HG02642 (cell line): ENCODE results near the gene KCNK4.

Source experiments
- ATAC-seq: cut with Tn5 transposase; IDR thresholded peaks from one replicate; pipeline ENCODE4 v1.9.1; 2021; ENCODE audit warnings: mild to moderate bottlenecking; ENCODE audit not compliant: unreplicated experiment, poor library complexity

Gene KCNK4

DNA sequence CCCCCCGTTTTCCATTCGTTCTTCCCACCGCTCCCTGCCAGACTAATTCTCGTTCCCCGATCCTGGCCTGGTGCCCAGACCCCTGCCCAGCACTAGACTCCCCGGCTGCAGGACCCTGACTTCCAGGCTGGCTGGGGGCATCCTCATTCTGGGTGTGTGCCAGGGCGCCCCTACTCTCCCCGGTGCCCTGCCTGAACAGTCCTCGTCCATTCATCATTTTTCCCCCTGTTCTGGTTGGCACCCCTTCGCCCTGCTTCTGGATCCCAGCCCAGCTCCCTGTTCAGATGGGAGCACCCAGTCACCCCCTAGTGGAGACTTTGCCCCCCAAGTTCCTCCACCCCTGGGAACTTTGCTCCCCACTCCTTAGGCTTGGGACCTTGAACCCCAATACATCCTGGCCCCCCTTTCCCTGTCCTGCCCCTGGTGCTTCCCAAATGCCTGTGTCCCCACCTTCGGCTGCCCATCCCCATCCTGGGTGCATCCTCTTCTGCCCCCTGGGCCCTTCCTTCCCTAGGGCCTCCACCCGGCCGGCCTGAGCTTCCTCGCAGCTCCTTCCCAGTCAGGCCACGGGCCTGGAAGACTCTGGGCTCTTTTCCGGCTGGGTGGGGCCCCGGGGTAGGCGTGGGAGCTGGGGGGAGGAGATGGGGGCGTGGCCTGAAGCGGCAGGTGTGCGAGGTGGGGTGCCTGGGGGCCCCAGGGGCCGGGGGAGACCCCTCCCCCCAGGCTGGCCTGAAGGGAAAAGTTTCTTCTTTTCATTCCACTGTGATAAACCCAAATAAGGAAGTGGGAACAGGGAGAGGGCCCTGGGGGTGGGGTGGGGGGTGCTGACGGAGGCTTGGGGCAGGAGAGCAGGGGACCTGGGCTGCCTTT lies 38.9 kb upstream of the KCNK4 start:
- no peak for ATAC-seq

DNA sequence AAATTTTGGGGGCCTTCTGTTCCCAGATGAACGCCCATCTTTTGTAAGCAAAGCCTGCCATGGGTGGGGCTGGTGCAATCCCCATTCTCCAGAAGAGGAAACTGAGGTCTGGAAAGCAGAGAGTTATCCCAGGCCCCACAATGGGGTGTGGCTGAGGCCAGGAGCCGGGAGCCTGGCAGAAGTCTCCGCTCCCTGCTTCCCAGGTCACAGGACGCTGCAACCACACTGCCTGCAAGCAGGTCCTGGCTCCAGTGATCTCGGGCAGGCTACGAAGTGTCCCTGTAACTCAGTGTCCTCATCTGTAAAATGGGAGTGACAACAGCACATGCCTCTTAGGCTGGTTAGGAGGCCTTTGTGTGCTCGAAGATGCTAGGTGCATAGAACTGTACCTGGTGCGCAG lies 38.1 kb upstream of the KCNK4 start:
- ATAC-seq: no peak

DNA sequence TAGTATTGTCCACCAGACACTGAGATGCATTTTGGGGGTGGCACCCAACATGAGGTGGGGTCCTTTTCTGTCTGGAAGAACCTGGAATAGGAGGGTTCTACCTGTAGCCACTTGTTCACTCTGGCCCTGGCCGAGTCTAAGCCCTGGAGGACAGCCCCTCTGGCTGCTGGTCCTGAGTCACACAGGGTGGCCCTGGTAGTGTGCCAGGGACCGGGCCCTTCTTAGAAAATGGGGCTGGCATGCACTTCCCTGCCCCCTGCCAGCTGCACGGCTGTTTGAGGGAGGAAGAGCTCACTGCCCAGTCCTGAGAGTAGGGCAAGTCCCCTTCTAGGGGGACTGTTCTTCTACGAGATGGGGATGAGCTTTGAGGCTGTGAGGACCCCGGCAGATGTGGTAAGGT lies 37.6 kb upstream of the KCNK4 start:
- no peak for ATAC-seq

DNA sequence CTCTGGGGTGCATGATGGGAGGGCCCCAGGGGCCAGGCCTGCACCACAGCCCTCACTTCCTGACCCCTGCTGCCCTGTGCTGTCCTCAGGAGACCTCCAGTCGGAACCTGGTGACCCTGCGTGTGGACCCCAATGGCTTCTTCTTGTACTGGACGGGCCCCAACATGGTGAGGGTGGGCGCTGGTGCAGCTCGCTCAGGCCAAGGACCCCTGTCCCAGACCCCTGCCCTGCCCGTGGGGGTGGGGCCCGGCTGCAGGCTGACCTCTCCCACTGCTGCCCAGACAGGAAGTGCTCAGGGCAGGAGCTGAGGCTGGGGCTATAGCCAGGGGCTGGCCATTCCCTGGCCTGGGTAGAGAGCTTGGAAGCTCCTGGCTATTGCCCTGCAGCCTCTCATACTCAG lies 36.8 kb upstream of the KCNK4 start:
- no peak for ATAC-seq

DNA sequence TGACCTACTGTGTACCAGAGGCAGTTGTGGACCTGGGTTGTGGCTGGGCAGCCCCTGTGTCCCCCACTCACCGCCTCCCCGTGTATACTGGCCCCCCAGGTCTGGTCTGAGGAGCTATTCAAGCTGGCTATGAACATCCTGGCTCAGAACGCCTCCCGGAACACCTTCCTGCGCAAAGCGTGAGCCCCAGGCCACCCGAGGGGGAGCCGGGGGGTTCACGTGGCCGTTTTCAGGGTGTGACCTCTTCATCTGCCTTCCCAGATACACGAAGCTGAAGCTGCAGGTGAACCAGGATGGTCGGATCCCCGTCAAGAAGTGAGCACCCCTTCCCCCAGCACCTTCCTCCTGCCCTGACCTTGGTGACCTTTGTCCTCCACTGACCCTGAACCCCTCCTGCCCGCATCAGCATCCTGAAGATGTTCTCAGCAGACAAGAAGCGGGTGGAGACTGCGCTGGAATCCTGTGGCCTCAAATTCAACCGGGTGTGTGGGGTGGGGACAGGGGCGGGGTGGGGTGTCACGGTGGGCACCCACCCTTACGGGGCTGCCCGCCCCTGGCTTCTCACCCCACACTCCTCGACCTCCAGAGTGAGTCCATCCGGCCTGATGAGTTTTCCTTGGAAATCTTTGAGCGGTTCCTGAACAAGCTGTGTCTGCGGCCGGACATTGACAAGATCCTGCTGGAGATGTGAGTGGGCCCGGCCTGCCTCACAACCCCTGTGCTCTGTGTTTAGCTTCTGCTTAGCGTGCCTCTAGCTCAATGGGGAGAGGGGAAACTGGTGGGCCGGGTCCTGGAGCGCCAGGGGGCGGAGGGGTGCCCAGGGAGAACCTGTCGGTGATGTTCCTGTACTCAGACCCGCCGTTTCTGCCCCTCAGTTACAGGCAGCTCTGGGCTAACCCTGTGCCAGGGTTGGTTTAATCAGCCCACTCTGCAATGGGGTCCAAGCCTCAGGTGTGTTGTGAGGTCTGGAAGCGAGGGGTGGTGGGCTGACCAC lies 35.7 kb upstream of the KCNK4 start:
- no peak for ATAC-seq

DNA sequence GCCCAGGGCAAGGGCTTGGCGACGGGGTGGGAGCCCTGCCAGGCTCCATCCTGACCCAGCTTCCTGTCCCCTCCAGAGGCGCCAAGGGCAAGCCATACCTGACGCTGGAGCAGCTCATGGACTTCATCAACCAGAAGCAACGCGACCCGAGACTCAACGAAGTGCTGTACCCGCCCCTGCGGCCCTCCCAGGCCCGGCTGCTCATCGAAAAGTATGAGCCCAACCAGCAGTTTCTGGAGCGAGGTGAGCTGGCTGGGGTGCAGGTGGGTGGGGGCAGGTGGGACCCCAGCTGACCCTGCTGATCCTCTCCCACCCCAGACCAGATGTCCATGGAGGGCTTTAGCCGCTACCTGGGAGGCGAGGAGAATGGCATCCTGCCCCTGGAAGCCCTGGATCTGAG lies 34.8 kb upstream of the KCNK4 start:
- ATAC-seq: no peak

DNA sequence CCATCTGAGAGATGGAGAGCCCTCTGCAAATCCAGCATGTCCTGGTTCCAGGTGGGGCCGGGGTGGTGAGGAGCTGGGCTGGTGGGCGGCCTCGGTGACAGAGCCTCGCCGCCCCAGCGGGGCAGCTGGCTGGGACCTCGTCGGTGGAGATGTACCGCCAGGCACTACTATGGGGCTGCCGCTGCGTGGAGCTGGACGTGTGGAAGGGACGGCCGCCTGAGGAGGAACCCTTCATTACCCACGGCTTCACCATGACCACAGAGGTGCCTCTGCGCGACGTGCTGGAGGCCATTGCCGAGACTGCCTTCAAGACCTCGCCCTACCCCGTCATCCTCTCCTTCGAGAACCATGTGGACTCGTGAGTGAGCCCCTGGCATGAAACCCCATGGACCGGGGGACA lies 32.7 kb upstream of the KCNK4 start:
- no peak for ATAC-seq

DNA sequence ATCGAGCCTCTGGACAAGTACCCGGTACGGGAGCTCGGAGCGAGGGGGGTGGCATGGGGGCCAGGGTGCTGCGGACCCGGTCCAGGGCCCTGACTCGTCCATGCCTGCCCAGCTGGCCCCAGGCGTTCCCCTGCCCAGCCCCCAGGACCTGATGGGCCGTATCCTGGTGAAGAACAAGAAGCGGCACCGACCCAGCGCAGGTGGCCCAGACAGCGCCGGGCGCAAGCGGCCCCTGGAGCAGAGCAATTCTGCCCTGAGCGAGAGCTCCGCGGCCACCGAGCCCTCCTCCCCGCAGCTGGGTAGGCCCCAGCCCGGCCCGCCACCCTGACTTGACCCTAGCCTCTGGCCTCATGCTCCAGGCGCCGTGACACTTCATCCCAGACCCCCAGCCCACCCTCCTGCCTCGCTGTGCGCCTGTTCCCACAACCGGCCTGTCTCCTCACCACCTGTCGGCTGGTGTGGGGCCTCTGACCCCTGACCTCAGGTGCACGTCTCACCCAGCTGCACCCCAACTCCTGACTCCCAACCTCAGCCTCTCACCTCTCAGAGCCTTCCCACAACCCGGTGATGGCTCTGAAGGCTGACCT lies 32.1 kb upstream of the KCNK4 start:
- no peak for ATAC-seq

DNA sequence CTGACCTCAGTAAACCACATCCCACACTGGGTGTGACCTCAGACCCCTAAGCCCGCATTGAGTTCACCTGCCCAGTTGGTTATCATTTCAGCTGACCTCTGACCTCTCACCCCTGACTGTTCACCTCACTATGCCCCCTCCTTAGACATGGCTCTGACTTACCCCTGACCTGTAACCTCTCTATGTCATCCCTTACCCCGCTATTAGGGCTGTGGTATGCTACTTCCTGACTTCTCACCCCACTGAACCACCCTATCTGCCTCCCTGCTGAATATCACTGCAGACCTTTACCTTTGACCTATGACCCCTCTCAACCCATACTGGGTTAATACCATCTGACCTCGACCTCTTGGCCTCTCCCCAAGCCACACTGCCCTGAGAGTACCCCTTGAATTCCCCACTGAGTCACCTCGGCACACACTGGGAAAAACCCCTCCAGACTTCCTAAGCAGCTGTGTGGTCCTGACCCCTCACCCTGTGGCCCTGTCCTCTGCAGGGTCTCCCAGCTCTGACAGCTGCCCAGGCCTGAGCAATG lies 31.5 kb upstream of the KCNK4 start:
- ATAC-seq: no peak

DNA sequence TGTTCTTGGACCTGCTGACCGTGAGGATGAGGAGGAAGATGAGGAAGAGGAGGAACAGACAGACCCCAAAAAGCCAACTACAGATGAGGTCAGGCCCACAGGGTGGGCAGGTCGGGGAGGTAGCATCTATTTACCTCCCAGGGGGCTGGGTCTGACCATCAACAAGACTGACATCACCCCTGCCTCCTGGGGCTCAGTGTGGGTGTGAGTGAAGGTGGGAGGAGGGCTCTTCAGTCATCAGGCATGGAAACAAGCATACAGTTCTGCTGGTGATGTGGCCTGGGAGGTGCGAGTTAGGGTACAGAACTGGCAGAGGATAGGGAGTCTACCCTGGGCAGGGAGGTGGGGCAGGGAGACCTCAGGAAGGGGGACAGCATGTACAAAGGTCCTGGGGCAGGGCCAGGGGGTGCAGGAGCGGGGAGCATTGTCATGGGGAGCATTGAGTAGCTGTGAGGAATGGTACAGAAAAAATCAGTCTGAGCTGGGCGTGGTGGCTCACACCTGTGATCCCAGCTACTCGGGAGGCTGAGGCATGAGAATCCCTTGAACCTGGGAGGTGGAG lies 30.9 kb upstream of the KCNK4 start:
- no peak for ATAC-seq

DNA sequence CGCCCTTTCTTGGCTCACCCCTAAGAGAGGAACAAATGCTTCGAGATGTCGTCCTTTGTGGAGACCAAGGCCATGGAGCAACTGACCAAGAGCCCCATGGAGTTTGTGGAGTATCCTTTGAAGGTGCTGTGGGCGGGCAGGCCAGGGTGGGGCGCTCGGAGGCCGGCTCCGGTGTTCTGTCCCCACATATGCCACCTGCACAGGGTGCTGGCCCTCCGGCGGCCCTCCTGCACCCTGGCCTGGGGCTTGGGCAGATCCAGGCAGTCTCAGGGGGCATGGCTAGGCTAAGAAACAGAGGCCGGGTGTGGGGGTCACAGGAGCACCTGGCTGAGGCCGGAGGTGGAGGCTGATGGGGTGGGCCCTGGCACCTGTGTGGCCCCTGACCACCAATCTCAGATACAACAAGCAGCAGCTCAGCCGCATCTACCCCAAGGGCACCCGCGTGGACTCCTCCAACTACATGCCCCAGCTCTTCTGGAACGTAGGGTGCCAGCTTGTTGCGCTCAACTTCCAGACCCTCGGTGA lies 29.5 kb upstream of the KCNK4 start:
- ATAC-seq: no peak

DNA sequence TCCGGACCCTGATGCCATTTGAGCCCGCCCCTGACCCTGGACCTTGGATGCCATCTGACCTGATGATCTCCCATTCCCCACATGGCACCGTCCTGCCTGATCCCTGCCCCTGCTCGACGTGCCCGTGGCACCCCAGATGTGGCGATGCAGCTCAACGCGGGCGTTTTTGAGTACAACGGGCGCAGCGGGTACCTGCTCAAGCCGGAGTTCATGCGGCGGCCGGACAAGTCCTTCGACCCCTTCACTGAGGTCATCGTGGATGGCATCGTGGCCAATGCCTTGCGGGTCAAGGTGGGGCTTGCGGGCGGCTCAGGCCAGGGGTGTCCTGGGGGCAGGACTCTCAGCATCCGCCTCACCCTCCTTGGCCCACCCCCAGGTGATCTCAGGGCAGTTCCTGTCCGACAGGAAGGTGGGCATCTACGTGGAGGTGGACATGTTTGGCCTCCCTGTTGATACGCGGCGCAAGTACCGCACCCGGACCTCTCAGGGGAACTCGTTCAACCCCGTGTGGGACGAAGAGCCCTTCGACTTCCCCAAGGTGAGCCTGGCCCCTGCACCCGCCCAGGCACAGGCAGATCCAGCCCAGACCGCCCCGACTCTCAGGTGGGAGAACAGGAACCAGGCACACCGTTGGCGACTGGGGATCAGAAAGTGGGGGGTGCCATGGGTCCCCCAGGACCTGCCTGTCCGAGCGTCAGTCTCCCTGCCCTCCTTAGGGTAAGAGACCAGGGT lies 28.7 kb upstream of the KCNK4 start:
- ATAC-seq: no peak

DNA sequence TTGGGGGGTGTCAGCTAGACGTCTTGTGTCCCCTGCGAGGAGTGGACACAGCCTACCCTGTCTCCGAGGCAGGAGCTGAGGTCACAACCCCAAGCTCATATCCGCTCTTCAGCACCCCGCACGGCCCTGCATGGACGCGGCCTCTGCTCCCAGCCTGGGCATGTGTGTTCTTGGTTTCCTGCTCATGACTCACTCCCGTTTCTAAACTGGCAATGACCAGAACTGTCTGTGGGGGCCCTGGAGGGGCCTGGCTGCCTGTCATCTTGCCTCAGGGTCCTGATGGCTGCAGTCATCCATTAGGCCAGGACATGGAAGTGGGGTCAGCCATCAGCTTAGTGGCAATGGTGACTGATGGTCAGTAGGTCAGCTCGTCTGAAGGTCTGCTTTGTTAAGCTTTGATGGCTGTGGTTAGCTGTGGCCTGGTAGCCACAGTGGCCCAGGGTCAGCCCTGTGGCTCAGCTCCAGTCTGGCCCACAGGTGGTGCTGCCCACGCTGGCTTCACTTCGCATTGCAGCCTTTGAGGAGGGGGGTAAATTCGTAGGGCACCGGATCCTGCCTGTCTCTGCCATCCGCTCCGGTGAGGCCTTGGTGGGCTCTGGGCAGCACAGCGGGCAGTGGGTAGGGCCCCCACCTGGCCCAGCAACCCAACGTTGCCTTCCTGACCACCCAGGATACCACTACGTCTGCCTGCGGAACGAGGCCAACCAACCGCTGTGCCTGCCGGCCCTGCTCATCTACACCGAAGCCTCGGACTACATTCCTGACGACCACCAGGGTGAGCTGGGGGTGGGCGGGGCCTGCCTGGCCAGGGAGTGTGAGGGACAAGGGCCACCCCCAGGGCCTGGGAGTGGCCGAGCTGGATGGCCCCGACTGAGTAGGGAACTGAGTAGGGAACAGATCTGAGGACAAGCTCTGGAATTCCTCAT lies 27.8 kb upstream of the KCNK4 start:
- ATAC-seq: no peak

DNA sequence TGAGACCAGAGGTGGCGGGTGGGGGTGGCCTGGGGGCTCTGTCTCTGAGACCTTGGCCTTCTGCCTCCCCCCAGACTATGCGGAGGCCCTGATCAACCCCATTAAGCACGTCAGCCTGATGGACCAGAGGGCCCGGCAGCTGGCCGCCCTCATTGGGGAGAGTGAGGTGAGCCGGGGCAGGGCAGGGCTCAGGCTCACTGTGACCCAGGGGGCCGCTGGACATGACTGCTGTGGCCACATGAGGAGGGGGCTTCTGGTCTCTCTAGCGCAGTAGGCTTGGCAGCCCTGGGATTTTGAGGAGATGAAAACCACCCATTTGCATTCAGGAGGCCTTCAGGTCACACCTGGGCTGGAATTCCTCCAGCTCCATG lies 27.2 kb upstream of the KCNK4 start:
- no peak for ATAC-seq

DNA sequence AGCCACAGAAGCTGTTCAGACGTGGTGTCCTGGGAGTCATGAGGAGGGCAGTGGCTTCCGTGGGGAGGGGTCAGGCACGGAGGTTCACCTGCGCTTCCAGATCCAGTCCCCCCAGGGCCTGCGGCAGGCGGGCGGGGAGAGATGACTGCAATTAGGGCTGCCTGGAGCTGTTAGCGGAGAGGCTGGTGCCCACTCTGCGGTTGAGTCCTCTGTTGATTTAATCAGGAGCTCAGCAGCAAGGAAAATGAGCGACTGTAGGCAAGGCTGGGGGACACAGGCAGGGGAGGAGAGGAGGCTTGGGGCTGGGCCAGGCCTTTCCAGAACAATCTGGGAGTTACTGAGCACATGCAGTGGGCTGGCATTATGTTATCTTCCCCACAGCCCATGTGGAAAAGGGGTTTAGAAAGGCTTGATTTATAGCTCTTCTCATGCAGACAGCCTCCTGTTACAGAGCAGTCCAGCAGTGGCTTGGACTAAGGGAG lies 26.7 kb upstream of the KCNK4 start:
- no peak for ATAC-seq

DNA sequence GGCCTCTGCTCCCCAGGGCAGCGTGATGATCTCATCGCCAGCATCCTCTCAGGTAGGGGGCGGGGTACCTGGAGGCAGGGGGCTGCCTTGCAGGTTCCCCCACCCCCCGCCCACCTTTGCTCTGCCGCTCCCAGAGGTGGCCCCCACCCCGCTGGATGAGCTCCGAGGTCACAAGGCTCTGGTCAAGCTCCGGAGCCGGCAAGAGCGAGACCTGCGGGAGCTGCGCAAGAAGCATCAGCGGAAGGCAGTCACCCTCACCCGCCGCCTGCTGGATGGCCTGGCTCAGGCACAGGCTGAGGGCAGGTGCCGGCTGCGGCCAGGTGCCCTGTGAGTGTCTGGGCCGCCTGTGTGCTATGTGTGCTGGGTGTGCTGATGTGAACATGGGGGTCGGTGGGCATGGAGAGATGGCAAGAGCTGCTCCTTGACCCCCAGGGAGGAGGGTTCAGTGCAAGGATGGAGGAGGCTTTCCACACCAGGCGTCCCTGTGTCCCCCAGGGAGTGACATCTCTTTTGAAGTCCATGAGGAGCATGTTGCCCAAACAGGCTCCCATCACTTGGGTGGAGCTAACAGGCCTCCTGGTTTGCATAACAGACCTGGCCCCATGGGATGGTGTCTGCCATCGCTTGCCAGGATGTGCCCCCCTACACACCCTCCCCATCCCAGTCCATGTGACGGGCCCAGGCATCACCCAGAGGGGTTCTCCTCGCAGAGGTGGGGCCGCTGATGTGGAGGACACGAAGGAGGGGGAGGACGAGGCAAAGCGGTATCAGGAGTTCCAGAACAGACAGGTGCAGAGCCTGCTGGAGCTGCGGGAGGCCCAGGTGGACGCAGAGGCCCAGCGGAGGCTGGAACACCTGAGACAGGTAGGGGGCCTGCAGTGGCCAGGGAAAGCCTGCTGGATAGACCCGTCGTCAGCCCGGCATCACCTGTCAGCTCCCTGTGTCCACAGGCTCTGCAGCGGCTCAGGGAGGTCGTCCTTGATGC lies 25.6 kb upstream of the KCNK4 start:
- no peak for ATAC-seq

DNA sequence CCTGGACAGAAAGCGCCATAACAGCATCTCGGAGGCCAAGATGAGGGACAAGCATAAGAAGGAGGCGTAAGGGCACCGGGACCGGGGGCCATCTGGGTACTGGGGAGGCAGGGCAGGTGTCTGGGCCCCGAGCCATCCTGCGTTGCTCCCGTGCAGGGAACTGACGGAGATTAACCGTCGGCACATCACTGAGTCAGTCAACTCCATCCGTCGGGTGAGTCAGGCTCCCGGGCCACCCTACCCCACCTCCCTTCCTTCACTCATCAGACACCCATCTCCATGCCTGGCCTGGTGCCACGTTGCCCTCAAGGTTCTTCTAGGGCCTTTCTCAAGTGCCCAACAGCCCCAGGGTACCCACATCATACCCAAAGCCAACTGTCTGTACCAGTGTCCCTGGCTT lies 24.8 kb upstream of the KCNK4 start:
- no peak for ATAC-seq
